Trophoblast cell (in vitro differentiated cells and primary cell): ENCODE data around the gene TMEM179B.

ENCODE experiments used
- DNase-seq, 2 donors: peaks; one replicate each; pipeline ENCODE4 v3.0.0-alpha.2; 2016
- H2AFZ ChIP-seq: 2 replicates; pipeline ENCODE4 v1.6.1; 2013; ENCODE audit warnings: low read length, moderate library complexity, mild to moderate bottlenecking; ENCODE audit not compliant: insufficient read depth, poor library complexity
- H2AK5ac ChIP-seq: 2 replicates; pipeline ENCODE4 v1.6.1; 2013; ENCODE audit warnings: mild to moderate bottlenecking, low read length
- H2BK120ac ChIP-seq: 2 replicates; pipeline ENCODE4 v1.6.1; 2013; ENCODE audit warnings: low read length, mild to moderate bottlenecking, moderate library complexity; ENCODE audit not compliant: insufficient read depth, poor library complexity
- H2BK12ac ChIP-seq: 2 replicates; pipeline ENCODE4 v1.6.1; 2013; ENCODE audit warnings: mild to moderate bottlenecking, low read length, moderate library complexity
- H2BK5ac ChIP-seq: 2 replicates; pipeline ENCODE4 v1.6.1; 2013; ENCODE audit warnings: low read length, low read depth, moderate library complexity, mild to moderate bottlenecking; ENCODE audit not compliant: poor library complexity
- H3K14ac ChIP-seq: 2 replicates; pipeline ENCODE4 v1.6.1; 2013; ENCODE audit warnings: mild to moderate bottlenecking, low read length
- H3K18ac ChIP-seq: 2 replicates; pipeline ENCODE4 v1.6.1; 2013; ENCODE audit warnings: mild to moderate bottlenecking, low read length
- H3K23ac ChIP-seq: 2 replicates; pipeline ENCODE4 v1.6.1; 2013; ENCODE audit warnings: low read length
- H3K27ac ChIP-seq: 2 replicates; pipeline ENCODE4 v1.5.1; 2013; ENCODE audit warnings: low read depth, mild to moderate bottlenecking, inconsistent platforms, low read length, moderate library complexity
- H3K27me3 ChIP-seq: 2 replicates; pipeline ENCODE4 v1.6.1; 2013; ENCODE audit warnings: inconsistent platforms, mild to moderate bottlenecking, low read length, moderate library complexity; ENCODE audit not compliant: insufficient read depth
- H3K36me3 ChIP-seq, 2 experiments: 1 replicate in 1 of 2; 2 replicates in 1 of 2; pipeline ENCODE4 v1.6.1; 2013; ENCODE audit warnings: low read length in 2 of 2, mild to moderate bottlenecking in 2 of 2, moderate library complexity in 1 of 2; ENCODE audit not compliant: insufficient read depth in 2 of 2, control insufficient read depth in 1 of 2
- H3K4ac ChIP-seq: 2 replicates; pipeline ENCODE4 v1.6.1; 2013; ENCODE audit warnings: low read depth, mild to moderate bottlenecking, low read length, moderate library complexity
- H3K4me1 ChIP-seq, 2 experiments: 1 replicate in 1 of 2; 2 replicates in 1 of 2; pipeline ENCODE4 v1.6.1; 2013; ENCODE audit warnings: low read length in 2 of 2, mild to moderate bottlenecking in 2 of 2, moderate library complexity in 1 of 2; ENCODE audit not compliant: insufficient read depth in 2 of 2, control insufficient read depth in 1 of 2
- H3K4me2 ChIP-seq: 2 replicates; pipeline ENCODE4 v1.6.1; 2013; ENCODE audit warnings: inconsistent platforms, mild to moderate bottlenecking, low read length, moderate library complexity
- H3K4me3 ChIP-seq: 2 replicates; pipeline ENCODE4 v1.5.1; 2013; ENCODE audit warnings: mild to moderate bottlenecking, low read depth, low read length, inconsistent platforms
- H3K79me1 ChIP-seq: one replicate; pipeline ENCODE4 v1.6.1; 2013; ENCODE audit warnings: low read length
- H3K79me2 ChIP-seq: 2 replicates; pipeline ENCODE4 v1.6.1; 2013; ENCODE audit warnings: low read length, mild to moderate bottlenecking; ENCODE audit not compliant: control insufficient read depth, insufficient read depth, poor library complexity
- H3K9ac ChIP-seq: 2 replicates; pipeline ENCODE4 v1.6.1; 2013; ENCODE audit warnings: mild to moderate bottlenecking, low read length
- H3K9me3 ChIP-seq: 2 replicates; pipeline ENCODE4 v1.6.1; 2013; ENCODE audit warnings: low read depth, mild to moderate bottlenecking, control low read depth, inconsistent platforms, low read length; ENCODE audit not compliant: insufficient read depth
- H4K12ac ChIP-seq: 2 replicates; pipeline ENCODE4 v1.6.1; 2013; ENCODE audit warnings: low read depth, mild to moderate bottlenecking, low read length, moderate library complexity
- H4K8ac ChIP-seq: 2 replicates; pipeline ENCODE4 v1.6.1; 2013; ENCODE audit warnings: low read depth, mild to moderate bottlenecking, low read length, moderate library complexity
- H4K91ac ChIP-seq: one replicate; pipeline ENCODE4 v1.6.1; 2013; ENCODE audit warnings: low read depth, mild to moderate bottlenecking, low read length, moderate library complexity
- WGBS: extraction: QIAGEN DNeasy Blood & Tissue Kit; methylation state at CpG from one replicate; pipeline ENCODE4 v1.1.7; 2013; ENCODE audit warnings: missing lambda C conversion rate; ENCODE audit not compliant: insufficient read length, insufficient coverage; ENCODE audit errors: extremely low coverage; 5-methylcytosine and 5-hydroxymethylcytosine counted together

Gene TMEM179B

DNA sequence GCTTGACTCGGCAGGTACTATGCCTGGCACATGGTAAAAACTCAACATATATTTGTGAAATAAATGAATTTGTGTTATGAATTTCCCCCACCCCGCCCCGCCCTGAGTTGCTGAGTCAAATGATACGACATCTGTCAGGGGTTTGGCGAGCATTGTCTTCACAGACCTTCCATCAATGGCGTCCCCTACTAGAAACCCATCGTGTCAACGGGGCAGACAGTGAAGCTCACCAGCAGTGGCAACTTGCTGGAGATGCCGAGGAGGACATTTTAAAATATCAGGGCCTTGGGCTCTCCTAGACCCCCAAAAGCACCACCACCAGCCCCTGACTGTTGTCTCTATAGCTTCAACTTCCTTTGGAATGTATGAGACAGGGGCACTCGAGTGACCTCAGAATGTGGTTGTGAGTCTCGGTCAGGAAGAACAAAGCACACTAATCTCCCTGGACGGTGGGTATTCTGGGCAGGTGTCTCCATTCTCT, 18.8 kb downstream of the TMEM179B start:
- peak overlapping the region; percentile 84 for H3K9ac ChIP-seq
- DNase-seq = no peak
- no peak overlapping the region for H3K14ac ChIP-seq
- H3K4ac ChIP-seq = no peak overlapping the region
- no peak overlapping the region for H2BK12ac ChIP-seq
- peak overlapping the region; percentile 84 for H4K91ac ChIP-seq
- WGBS = no CpG with 5 or more reads among the region's 12 CpGs
- peaks cover 8% of the 10 kb centered on the region for H3K79me1 ChIP-seq
- H4K12ac ChIP-seq = no peak overlapping the region
- no peak overlapping the region for H3K4me3 ChIP-seq
- no peaks in the 10 kb centered on the region for H3K9me3 ChIP-seq
- H3K4me2 ChIP-seq = peak overlapping the region; percentile 95
- H2AK5ac ChIP-seq = no peak overlapping the region
- H3K4me1 ChIP-seq = peaks cover 7 to 15% of the 10 kb centered on the region in 2 experiments
- no peak overlapping the region for H2BK120ac ChIP-seq
- H3K79me2 ChIP-seq = peaks cover 9% of the 10 kb centered on the region
- no peak overlapping the region for H3K18ac ChIP-seq
- no peak overlapping the region for H4K8ac ChIP-seq
- no peaks in the 10 kb centered on the region for H3K27me3 ChIP-seq
- H3K23ac ChIP-seq = no peak overlapping the region
- H2BK5ac ChIP-seq = no peak overlapping the region
- peak overlapping the region; percentile 7 for H3K27ac ChIP-seq
- no peak overlapping the region for H2AFZ ChIP-seq
- H3K36me3 ChIP-seq = peaks cover 23 to 26% of the 10 kb centered on the region in 2 experiments

DNA sequence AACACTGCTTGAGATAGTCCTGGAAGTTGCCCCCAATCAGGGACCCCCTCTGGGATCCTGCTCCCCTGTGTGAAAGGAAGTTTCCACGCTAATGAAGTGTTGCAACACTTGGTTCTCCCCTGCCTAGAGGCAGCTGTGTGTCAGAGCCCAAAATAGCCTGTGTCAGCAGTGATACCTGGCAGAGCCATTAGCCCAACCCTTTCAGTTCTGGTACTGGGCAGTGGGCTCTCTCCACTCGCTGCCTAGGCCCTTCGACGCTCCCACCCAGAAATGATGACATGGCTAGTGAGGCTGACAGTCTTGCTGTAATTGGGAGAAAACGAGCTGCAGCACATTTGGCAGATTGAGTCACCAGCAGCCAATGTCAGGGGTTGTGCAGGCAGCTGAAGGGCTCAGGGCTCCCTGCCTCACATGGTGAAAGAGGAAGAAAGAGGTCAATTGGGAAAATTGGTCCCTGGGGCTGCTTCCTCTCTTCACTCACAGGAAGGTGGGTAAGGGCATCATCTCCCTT, 19.5 kb downstream of the TMEM179B start:
- no CpG with 5 or more reads among the region's 5 CpGs for WGBS
- DNase-seq = peak in 1 of 2 donors; percentile 38
- Histone ChIP-seq H2BK12ac (no peak overlapping the region), H3K9ac (no peak overlapping the region), H3K9me3 (no peaks in the 10 kb centered on the region), H3K14ac (no peak overlapping the region), H3K23ac (no peak overlapping the region), H4K12ac (no peak overlapping the region), H3K36me3 (peaks cover 16 to 19% of the 10 kb centered on the region in 2 experiments), H3K4ac (no peak overlapping the region), H3K18ac (no peak overlapping the region), H2BK5ac (no peak overlapping the region), H2BK120ac (no peak overlapping the region), H3K79me1 (peaks cover 8% of the 10 kb centered on the region), H3K4me2 (no peak overlapping the region), H3K4me1 (peaks cover 7 to 15% of the 10 kb centered on the region in 2 experiments), H4K91ac (no peak overlapping the region), H3K27ac (peak overlapping the region; percentile 7), H4K8ac (no peak overlapping the region), H2AFZ (no peak overlapping the region), H3K4me3 (no peak overlapping the region), H3K79me2 (peaks cover 9% of the 10 kb centered on the region), H2AK5ac (no peak overlapping the region), H3K27me3 (no peaks in the 10 kb centered on the region)

DNA sequence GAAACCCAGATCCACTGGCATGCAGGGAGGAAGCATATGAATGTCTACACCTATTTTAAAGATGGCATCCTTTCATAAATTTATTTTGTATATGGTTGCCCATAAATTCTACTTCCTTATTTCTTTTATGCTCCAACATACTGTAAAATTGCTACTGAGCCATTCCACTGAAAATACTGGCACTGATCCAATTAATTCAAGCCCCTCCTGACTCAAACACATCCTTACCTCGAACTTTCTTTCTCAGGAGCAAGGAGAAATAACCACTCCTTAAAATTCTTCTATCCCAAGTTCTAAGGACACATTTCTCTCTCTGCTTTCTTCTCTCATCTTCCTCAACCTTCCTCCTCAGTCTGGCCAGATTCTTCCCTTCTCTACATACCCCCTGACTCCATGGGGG, 23.5 kb downstream of the TMEM179B start:
- no peak overlapping the region for H3K27ac ChIP-seq
- no peaks in the 10 kb centered on the region for H3K27me3 ChIP-seq
- no peak overlapping the region for H3K18ac ChIP-seq
- H4K91ac ChIP-seq = no peak overlapping the region
- no peaks in the 10 kb centered on the region for H3K79me2 ChIP-seq
- H3K4ac ChIP-seq = no peak overlapping the region
- H2BK5ac ChIP-seq = no peak overlapping the region
- no peak overlapping the region for H3K4me3 ChIP-seq
- H2BK120ac ChIP-seq = no peak overlapping the region
- no peak overlapping the region for H4K8ac ChIP-seq
- H3K9me3 ChIP-seq = no peaks in the 10 kb centered on the region
- WGBS = no CpG with 5 or more reads among the region's 1 CpG
- no peak overlapping the region for H2AK5ac ChIP-seq
- peaks cover under 1% of the 10 kb centered on the region for H3K79me1 ChIP-seq
- H3K23ac ChIP-seq = no peak overlapping the region
- no peak overlapping the region for H3K14ac ChIP-seq
- no peak overlapping the region for H4K12ac ChIP-seq
- H3K4me2 ChIP-seq = no peak overlapping the region
- H3K9ac ChIP-seq = no peak overlapping the region
- H3K36me3 ChIP-seq = peaks cover 13 to 14% of the 10 kb centered on the region in 2 experiments
- no peak overlapping the region for H2AFZ ChIP-seq
- peaks cover 7 to 12% of the 10 kb centered on the region in 2 experiments for H3K4me1 ChIP-seq
- H2BK12ac ChIP-seq = no peak overlapping the region
- no peak for DNase-seq

- Histone ChIP-seq H2BK5ac (no peak overlapping the region), H3K27me3 (no peaks in the 10 kb centered on the region), H3K18ac (no peak overlapping the region), H3K4me2 (no peak overlapping the region), H3K4me3 (no peak overlapping the region), H3K9ac (no peak overlapping the region), H4K8ac (no peak overlapping the region), H3K4ac (no peak overlapping the region), H3K79me1 (no peaks in the 10 kb centered on the region), H2AK5ac (no peak overlapping the region), H3K36me3 (peaks cover 15 to 17% of the 10 kb centered on the region in 2 experiments), H4K12ac (no peak overlapping the region), H3K4me1 (peaks cover 0 to 4% of the 10 kb centered on the region in 2 experiments), H3K27ac (no peak overlapping the region), H2BK120ac (no peak overlapping the region), H3K79me2 (no peaks in the 10 kb centered on the region), H2AFZ (no peak overlapping the region), H3K23ac (no peak overlapping the region), H3K14ac (no peak overlapping the region), H3K9me3 (no peaks in the 10 kb centered on the region), H2BK12ac (no peak overlapping the region), H4K91ac (no peak overlapping the region)
- no CpG with 5 or more reads among the region's 2 CpGs for WGBS
- DNase-seq = no peak
Observed at GRCh38 chr11:62811659-62812058, 24.5 kb downstream of the TMEM179B start.
